ENCODE data around the gene GAGE12J. TPM values are rescaled to one million over a fixed set of nuclear protein-coding genes. Genes with fewer than 3 reads are reported as not detected.

GAGE12J gene
- total RNA-seq, 1 experiment from 2014 or later = not detected

- Histone ChIP-seq H3K27ac (ENCODE audit: low read depth, low read length) (no peak overlapping the region), H4K20me1 (ENCODE audit: insufficient read depth) (no peaks in the 10 kb centered on the region), H3K4me2 (ENCODE audit: low read length) (peak overlapping the region; percentile 24; the same call in 1 of the 2 replicates), H3K27me3 (ENCODE audit: insufficient read depth, low read length) (no peaks in the 10 kb centered on the region), H2AFZ (ENCODE audit: low read depth, low read length, poor library complexity, severe bottlenecking) (no peak overlapping the region), H3K79me2 (ENCODE audit: insufficient read depth, low read length) (no peaks in the 10 kb centered on the region), H3K9ac (ENCODE audit: low read length) (no peak overlapping the region), H3K36me3 (ENCODE audit: control insufficient read depth in 1 of 2, insufficient read depth in 2 of 2, low read length in 2 of 2) (no peaks in the 10 kb centered on the region), H3K4me1 (ENCODE audit: control insufficient read depth in 1 of 2, insufficient read depth in 2 of 2, low read length in 2 of 2) (no peaks in the 10 kb centered on the region), H3K9me3 (ENCODE audit: control insufficient read depth in 1 of 2, insufficient read depth in 1 of 2, low read depth in 1 of 2, low read length in 2 of 2) (no peaks in the 10 kb centered on the region), H3K4me3 (replicated peaks in 1 of 2; ENCODE audit: low read depth in 1 of 2, low read length in 2 of 2) (no peak overlapping the region), H3K9me2 (ENCODE audit: insufficient read depth) (no peaks in the 10 kb centered on the region)
- ChIA-PET CTCF (interaction anchor here (0.6 to 1.4 kb wide), 6 partner anchors 23 to 547 kb away, joined by 3 to 5 read pairs (median 4); no protein-coding TSS in a partner anchor), RAD21 (ENCODE audit: low non-redundant PET in 1 of 2, low total read pairs in 2 of 2, uncharacterized antibody in 2 of 2, unreplicated experiment in 2 of 2) (no interaction called here), POLR2A (no interaction called here)
- peak; percentile 61 for TF ChIP-seq RAD21 (IDR thresholded peaks at IDR 0.05; ENCODE audit: low read depth)
- TF ChIP-seq ELF1 (IDR thresholded peaks at IDR 0.05; ENCODE audit: borderline replicate concordance, low read depth) = no peak
- TF ChIP-seq, protein P1, sequence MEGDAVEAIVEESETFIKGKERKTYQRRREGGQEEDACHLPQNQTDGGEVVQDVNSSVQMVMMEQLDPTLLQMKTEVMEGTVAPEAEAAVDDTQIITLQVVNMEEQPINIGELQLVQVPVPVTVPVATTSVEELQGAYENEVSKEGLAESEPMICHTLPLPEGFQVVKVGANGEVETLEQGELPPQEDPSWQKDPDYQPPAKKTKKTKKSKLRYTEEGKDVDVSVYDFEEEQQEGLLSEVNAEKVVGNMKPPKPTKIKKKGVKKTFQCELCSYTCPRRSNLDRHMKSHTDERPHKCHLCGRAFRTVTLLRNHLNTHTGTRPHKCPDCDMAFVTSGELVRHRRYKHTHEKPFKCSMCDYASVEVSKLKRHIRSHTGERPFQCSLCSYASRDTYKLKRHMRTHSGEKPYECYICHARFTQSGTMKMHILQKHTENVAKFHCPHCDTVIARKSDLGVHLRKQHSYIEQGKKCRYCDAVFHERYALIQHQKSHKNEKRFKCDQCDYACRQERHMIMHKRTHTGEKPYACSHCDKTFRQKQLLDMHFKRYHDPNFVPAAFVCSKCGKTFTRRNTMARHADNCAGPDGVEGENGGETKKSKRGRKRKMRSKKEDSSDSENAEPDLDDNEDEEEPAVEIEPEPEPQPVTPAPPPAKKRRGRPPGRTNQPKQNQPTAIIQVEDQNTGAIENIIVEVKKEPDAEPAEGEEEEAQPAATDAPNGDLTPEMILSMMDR (IDR thresholded peaks at IDR 0.05 in 2 of 3, conservative IDR thresholded peaks at IDR 0.05 in 1 of 3; ENCODE audit: borderline replicate concordance in 1 of 3, insufficient read depth in 1 of 3, low read depth in 2 of 3, low read length in 2 of 3) = peak; percentile 54 to 63 (median 60); a peak in 5 of 6 replicates
- no peak for TF ChIP-seq SRF (IDR thresholded peaks at IDR 0.05; ENCODE audit: low read depth)
- TF ChIP-seq YY1 (IDR thresholded peaks at IDR 0.05; ENCODE audit: extremely low read depth, insufficient replicate concordance, low read depth, low read length) = peak; percentile 37
- no peak for TF ChIP-seq CBX3 (IDR thresholded peaks at IDR 0.05; ENCODE audit: low read depth)
- intact Hi-C loops (cut with micrococcal nuclease) = loop anchor here (5.0 kb wide), 1 partner anchor 461 kb away; no protein-coding TSS in a partner anchor
- BruUV-seq (replicated peaks) = no TSS peak
- ATAC-seq (peak; percentile 97), DNase-seq (ENCODE audit: low read depth, low spot score) (peak; percentile 51)
These were observed 30.1 kb upstream of the GAGE12J start for GRCh38 chrX:49291615-49292337.
